Spleen (tissue), 11 donors: ENCODE results near the gene SDK1. TPM values are rescaled to one million over a fixed set of nuclear protein-coding genes. Genes with fewer than 3 reads are reported as not detected.

ENCODE experiments used
- DNase-seq: peaks from one replicate; pipeline ENCODE4 v3.0.0-alpha.2; 2020
- H3K27ac ChIP-seq, 8 donors: fragments of 200-600 bp; sonication (generic) in 7 of 8; 1 replicate in 4 of 8; 2 replicates in 4 of 8; pipeline versions ENCODE4 v1.5.0 to v1.8.0; 2016 to 2021; ENCODE audit warnings: inconsistent platforms in 4 of 8, mild to moderate bottlenecking in 4 of 8, moderate library complexity in 1 of 8
- H3K27me3 ChIP-seq, 7 donors: fragments of 200-600 bp; sonication (generic) in 6 of 7; replicated peaks in 1 of 7; 1 replicate in 4 of 7; 2 replicates in 3 of 7; pipeline versions ENCODE4 v1.5.0 to v1.8.0; 2016 to 2021; ENCODE audit warnings: inconsistent platforms in 3 of 7, mild to moderate bottlenecking in 1 of 7
- H3K36me3 ChIP-seq, 6 donors: fragments of 200-600 bp; sonication (generic) in 5 of 6; 1 replicate in 4 of 6; 2 replicates in 2 of 6; pipeline versions ENCODE4 v1.5.0 to v1.8.0; 2016 to 2021; ENCODE audit warnings: inconsistent platforms in 2 of 6
- H3K4me1 ChIP-seq, 6 donors: fragments of 200-600 bp; sonication (generic) in 5 of 6; 1 replicate in 3 of 6; 2 replicates in 3 of 6; pipeline versions ENCODE4 v1.5.0 to v1.8.0; 2016 to 2021; ENCODE audit warnings: inconsistent platforms in 3 of 6
- H3K4me3 ChIP-seq, 8 donors: fragments of 200-600 bp; sonication (generic) in 7 of 8; 1 replicate in 4 of 8; 2 replicates in 4 of 8; pipeline versions ENCODE4 v1.5.0 to v1.8.0; 2016 to 2021; ENCODE audit warnings: inconsistent platforms in 4 of 8, mild to moderate bottlenecking in 4 of 8, moderate library complexity in 2 of 8
- H3K9me3 ChIP-seq, 8 donors: fragments of 200-600 bp; sonication (generic) in 7 of 8; 1 replicate in 4 of 8; 2 replicates in 4 of 8; pipeline versions ENCODE4 v1.5.0 to v1.8.0; 2016 to 2021; ENCODE audit warnings: inconsistent platforms in 4 of 8
- POLR2A ChIP-seq, 3 donors: fragments of 450-650 bp; IDR thresholded peaks; one replicate each; pipeline ENCODE4 v1.5.1; 2017; ENCODE audit warnings: antibody characterized with exemption in 3 of 3, mild to moderate bottlenecking in 1 of 3
- POLR2AphosphoS5 ChIP-seq, 3 donors: sonication (generic); formaldehyde crosslinking; IDR thresholded peaks; one replicate each; pipeline ENCODE4 v1.5.1; 2017; ENCODE audit warnings: antibody characterized with exemption in 3 of 3
- WGBS, 5 donors: extraction: QIAGEN DNeasy Blood & Tissue Kit in 3 of 5; methylation state at CpG; one replicate each; pipeline versions ENCODE4 v1.1.5 to v1.1.7; 2013 to 2018; 5-methylcytosine and 5-hydroxymethylcytosine counted together
- intact Hi-C: fragments of 100-400 bp; cut with DNase I; formaldehyde crosslinking; loops from one replicate; pipeline ENCODE4 v1.15.0; 2023; ENCODE audit warnings: low total_unique reads
- polyA plus RNA-seq, 3 donors: library from polyadenylated mRNA; stranded (reverse); fragments of 200-250 nt; gene quantifications; one replicate each; pipeline ENCODE4 v1.2.1, GENCODE V29; 2013
- total RNA-seq, 7 donors: library from RNA; depleted of rRNA in 3 of 7; stranded (reverse); fragments of >200 nt in 3 of 7; fragmentation: NEBNext Ultra II Directional in 4 of 7; extraction: Animal tissue kit (Norgen Biotek cat#: 25700) in 4 of 7; gene quantifications; one replicate each; pipeline versions ENCODE4 v1.1.0 to v1.2.1, GENCODE V29; 2016 to 2021
- TF ChIP-seq, protein P1 (sequence below), 11 experiments: fragments of 200-600 bp in 7 of 11; fragments of 450-650 bp in 4 of 11; sonication (generic) in 4 of 11; IDR thresholded peaks in 8 of 11; conservative IDR thresholded peaks in 3 of 11; 1 replicate in 7 of 11; 2 replicates in 4 of 11; pipeline versions ENCODE4 v1.4.0 to v1.8.0; 2016 to 2021; ENCODE audit warnings: antibody characterized with exemption in 11 of 11, inconsistent platforms in 4 of 11, mild to moderate bottlenecking in 1 of 11
- donor health status: healthy with polysubstance abuse.
- donor health status: DM: no; HTN: no; CAD: no; lungs with moderate emphysema.
- donor health status: DM: no; HTN: no; CAD: no.
- donor health status: Bipolar disorder and iron deficiency.
- donor health status: healthy.
- donor health status: DM: no; HTN: no; CAD: no.
- donor health status: DM: yes; HTN: yes; CAD: no.

The SDK1 gene
- total and polyA plus RNA-seq, 10 donors = 3.2 to 54.1 (median 35.1) TPM

DNA sequence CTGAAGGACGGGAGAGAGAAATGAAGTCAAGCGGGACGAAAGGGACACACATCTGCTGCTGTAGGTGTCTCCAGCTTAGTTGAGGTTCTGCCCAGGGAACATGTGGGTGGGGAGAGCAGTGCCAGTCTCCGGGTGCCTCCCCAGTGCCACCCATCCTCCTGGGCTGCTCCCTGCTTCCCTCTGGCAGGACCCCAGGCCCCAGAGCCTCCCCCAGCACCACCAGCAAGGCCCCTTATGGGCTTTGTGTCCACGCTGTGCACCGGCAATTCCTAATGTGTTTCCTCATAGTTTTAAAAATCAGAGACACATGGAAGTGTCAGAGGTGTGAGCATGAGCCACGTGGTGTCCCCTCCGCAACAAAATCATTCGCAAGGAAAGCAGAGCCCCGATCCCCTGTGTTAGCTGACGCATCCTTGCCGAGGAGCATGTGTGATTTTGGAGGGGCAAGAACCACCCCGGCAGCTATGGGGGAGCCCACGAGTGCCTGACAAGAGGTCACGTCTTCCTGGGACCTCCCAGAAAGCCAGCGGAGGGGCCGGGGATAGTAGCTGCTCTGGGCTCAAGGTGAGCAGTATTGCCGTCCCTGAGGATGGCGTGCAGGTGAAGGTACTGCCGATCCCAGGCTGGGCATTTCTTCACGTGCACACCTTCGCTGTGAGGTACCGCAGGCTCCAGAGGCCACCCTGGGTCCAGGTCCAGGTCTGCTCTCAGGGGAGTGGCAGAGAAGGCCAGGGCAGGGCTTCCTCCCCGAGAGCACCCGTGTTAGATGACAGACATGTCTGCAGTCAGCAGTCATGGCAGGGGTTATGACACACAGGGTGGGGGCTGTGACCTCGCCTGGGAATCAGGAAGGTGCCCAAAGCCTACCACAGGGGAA lies 932.8 kb downstream of the SDK1 start:
- intact Hi-C loops = no loop called here
- Histone ChIP-seq H3K27me3 (no peaks in the 10 kb centered on the region), H3K36me3 (peaks cover 0 to 10% (median 0%) of the 10 kb centered on the region in 6 donors), H3K27ac (no peak overlapping the region), H3K9me3 (no peaks in the 10 kb centered on the region), H3K4me1 (no peaks in the 10 kb centered on the region), H3K4me3 (no peak overlapping the region)
- no peak for TF ChIP-seq POLR2AphosphoS5 (IDR thresholded peaks at IDR 0.05)
- TF ChIP-seq, protein P1, sequence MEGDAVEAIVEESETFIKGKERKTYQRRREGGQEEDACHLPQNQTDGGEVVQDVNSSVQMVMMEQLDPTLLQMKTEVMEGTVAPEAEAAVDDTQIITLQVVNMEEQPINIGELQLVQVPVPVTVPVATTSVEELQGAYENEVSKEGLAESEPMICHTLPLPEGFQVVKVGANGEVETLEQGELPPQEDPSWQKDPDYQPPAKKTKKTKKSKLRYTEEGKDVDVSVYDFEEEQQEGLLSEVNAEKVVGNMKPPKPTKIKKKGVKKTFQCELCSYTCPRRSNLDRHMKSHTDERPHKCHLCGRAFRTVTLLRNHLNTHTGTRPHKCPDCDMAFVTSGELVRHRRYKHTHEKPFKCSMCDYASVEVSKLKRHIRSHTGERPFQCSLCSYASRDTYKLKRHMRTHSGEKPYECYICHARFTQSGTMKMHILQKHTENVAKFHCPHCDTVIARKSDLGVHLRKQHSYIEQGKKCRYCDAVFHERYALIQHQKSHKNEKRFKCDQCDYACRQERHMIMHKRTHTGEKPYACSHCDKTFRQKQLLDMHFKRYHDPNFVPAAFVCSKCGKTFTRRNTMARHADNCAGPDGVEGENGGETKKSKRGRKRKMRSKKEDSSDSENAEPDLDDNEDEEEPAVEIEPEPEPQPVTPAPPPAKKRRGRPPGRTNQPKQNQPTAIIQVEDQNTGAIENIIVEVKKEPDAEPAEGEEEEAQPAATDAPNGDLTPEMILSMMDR (IDR thresholded peaks at IDR 0.05 in 8 of 11, conservative IDR thresholded peaks at IDR 0.05 in 3 of 11) = no peak
- TF ChIP-seq POLR2A (IDR thresholded peaks at IDR 0.05) = no peak
- WGBS, 5 donors = 86 to 92% (median 88%) methylated on average over 26 of the region's 26 CpGs
- peak; percentile 51 for DNase-seq

DNA sequence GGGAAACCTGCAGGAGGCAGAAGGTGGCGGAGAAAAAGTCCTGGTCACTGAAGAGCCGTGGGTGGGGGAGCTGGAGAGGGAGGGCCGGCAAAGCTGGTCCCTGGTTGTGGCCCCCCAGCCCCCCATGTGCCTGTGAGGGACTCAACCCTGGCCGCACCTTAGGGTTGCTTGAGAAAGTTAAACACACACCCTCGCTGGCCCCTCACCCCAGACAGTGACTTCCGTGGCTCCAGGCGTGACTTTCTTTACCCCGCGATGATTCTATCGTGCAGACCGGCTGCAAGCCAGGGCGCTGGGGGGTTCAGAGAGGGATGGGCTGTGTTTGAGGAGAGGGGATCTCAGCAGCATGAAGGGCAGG lies 933.4 kb downstream of the SDK1 start:
- 84 to 95% (median 93%) methylated on average over 9 to 12 of the region's 12 CpGs for WGBS, 5 donors
- H3K36me3 ChIP-seq = peaks cover 0 to 12% (median 0%) of the 10 kb centered on the region in 6 donors
- intact Hi-C loops = no loop called here
- no peaks in the 10 kb centered on the region for H3K27me3 ChIP-seq
- no peak for TF ChIP-seq POLR2A (IDR thresholded peaks at IDR 0.05)
- TF ChIP-seq POLR2AphosphoS5 (IDR thresholded peaks at IDR 0.05) = no peak
- TF ChIP-seq, protein P1 (IDR thresholded peaks at IDR 0.05 in 8 of 11, conservative IDR thresholded peaks at IDR 0.05 in 3 of 11) = no peak
- H3K27ac ChIP-seq = no peak overlapping the region
- H3K4me1 ChIP-seq = no peaks in the 10 kb centered on the region
- H3K4me3 ChIP-seq = no peak overlapping the region
- H3K9me3 ChIP-seq = no peaks in the 10 kb centered on the region
- DNase-seq = no peak

DNA sequence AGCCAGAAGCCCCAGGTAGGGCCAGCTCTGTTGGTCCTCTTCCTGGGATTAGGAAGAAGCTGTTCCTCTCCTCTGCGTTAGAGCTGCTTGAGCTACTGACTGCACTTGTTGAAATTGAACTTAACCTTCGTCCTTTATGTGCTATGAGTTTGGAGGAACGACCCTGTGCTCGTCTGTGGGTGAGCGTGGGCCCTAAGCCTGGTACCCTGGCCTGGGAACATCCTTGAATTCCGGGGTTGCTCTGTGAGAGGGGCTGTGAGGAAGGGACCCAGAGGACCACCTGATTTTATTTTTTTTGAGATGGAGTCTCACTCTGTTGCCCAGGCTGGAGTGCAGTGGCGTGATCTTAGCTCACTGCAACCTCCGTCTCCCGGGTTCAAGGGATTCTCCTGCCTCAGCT lies 933.8 kb downstream of the SDK1 start:
- Histone ChIP-seq H3K36me3 (peaks cover 0 to 14% (median 0%) of the 10 kb centered on the region in 6 donors), H3K27me3 (no peaks in the 10 kb centered on the region), H3K9me3 (no peaks in the 10 kb centered on the region), H3K27ac (no peak overlapping the region), H3K4me1 (no peaks in the 10 kb centered on the region), H3K4me3 (no peak overlapping the region)
- no peak for DNase-seq
- intact Hi-C loops = no loop called here
- no peak for TF ChIP-seq POLR2AphosphoS5 (IDR thresholded peaks at IDR 0.05)
- WGBS, 5 donors = 80 to 95% (median 91%) methylated on average over 9 of the region's 9 CpGs

DNA sequence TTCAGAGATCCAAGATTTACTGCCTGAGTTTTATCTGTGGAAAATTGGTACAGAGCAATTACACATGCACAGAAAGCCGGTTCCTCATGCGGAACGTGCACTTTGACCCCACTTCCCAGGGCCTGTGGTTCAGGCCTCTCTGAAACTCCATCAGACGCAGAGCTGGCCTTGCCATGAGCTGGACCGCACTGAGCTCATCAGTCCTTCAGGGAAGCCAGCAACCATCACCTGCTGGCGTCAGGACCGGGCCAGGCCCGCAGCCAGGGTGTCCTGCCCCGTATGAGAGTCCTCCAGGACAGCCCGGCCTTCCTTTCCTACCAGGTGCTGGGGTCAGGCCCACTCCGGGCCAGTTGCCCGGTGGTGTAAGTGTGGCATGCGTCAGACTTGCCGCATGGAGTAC lies 934.5 kb downstream of the SDK1 start:
- H3K27ac ChIP-seq = no peak overlapping the region
- no peaks in the 10 kb centered on the region for H3K9me3 ChIP-seq
- H3K4me1 ChIP-seq = no peaks in the 10 kb centered on the region
- H3K27me3 ChIP-seq = no peaks in the 10 kb centered on the region
- intact Hi-C loops = no loop called here
- 83 to 96% (median 86%) methylated on average over 9 to 14 of the region's 14 CpGs for WGBS, 5 donors
- TF ChIP-seq POLR2A (IDR thresholded peaks at IDR 0.05) = no peak
- TF ChIP-seq, protein P1 (IDR thresholded peaks at IDR 0.05 in 8 of 11, conservative IDR thresholded peaks at IDR 0.05 in 3 of 11) = no peak
- no peak for TF ChIP-seq POLR2AphosphoS5 (IDR thresholded peaks at IDR 0.05)
- no peak for DNase-seq
- peaks cover 0 to 14% (median 0%) of the 10 kb centered on the region in 6 donors for H3K36me3 ChIP-seq
- no peak overlapping the region for H3K4me3 ChIP-seq
